CD1c-positive myeloid dendritic cell (primary cell): Measurements from ENCODE around the gene PRPF4.

Experiments used
- DNase-seq: peaks from one replicate; pipeline ENCODE4 v3.0.0-alpha.2; 2016; ENCODE audit errors: extremely low spot score

Gene PRPF4

DNA sequence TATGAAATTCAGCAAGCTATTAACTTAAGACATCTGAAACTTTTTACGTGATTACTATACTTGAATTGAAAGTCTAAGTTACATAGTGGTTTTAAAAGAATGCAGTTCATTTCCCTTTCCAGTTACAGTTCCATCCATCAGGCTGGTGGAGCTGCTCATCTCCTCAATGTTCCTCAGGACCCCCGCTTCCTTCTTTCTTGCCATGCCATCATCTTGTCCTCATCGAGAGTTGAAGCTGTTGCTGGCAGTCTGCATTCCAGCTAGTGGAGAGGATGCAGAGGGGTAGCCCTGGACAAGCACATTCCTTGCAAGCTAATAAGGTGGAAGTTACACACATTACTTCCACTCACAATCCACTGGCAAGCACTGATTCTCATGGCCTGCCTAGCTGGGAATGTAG, 36.5 kb downstream of the PRPF4 start:
- DNase-seq: no peak

DNA sequence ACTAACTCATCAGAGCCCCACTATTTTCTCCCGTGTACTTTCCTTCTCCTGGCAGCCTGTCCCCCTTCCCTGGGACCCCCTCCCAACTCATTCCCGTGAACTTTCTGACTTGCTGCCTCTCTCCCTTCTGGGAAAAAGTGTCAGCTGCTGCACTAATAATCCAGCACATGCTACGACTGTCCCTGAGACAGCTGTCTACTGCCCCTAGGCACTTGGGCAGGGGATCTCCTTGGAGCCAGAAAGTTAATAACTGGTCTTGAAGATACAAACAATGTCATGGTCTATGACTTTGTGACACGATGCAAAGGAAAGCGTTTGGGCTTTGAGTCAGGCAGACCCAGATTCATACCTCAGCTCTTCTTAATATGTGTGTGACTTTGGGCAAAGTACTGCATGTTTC, 37.8 kb downstream of the PRPF4 start:
- no peak for DNase-seq

DNA sequence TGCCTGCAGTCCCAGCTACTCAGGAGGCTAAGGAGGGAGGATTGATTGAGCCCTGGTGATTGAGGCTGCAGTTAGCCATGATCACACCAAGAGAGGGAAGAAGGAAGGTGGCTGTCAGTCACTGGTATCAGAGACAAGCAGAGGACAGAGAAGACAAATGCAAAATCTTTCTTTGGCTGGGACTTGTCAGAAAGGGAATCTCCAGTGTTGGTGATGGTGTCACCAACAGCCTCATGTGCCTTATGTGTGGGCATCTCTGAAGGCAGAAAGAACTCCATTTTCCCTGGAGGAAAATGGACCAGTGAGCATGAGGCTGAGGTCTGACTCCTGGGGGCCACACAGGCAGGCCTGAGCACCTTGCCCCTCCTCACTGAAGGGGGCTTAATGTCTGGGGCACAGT, 39.8 kb downstream of the PRPF4 start:
- DNase-seq: no peak

DNA sequence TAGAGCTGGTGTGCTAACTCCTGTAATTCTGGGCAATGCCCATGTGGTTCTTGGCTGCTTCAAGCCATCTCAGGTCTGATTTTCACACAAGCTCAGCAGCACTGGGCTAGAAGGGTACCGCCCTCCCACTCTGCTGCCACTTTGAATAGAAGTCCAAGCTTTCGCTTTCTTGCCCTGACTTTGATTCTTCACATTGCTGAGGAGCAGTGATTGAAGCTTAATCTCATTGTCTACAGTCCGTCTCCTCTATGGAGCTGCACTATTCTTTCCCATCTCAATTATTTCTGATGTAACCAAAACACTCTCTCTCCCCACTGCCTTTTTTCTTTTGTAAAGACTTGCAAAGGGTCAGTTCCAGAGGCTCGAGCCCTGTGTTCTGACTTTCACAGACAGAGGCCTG, 40.6 kb downstream of the PRPF4 start:
- DNase-seq: no peak

DNA sequence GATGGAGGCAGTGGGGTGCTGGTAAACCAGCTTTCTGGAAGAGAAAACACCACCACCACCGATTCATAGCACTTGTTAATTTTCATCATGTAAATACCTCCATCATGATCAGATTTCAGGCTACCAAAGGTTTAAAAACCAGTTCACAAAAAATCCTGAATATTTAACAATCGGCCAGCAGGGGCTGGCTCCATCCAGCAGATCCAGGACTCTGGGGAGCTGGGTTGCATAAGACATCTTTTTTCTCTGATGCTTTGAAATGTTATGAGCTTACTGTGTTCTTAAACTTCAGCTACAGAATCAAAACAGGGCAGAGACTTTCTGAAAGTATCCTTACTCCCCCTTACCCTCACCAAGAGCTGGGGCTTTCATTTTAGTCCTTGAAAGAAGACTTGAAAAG, 42.3 kb downstream of the PRPF4 start:
- DNase-seq: no peak

DNA sequence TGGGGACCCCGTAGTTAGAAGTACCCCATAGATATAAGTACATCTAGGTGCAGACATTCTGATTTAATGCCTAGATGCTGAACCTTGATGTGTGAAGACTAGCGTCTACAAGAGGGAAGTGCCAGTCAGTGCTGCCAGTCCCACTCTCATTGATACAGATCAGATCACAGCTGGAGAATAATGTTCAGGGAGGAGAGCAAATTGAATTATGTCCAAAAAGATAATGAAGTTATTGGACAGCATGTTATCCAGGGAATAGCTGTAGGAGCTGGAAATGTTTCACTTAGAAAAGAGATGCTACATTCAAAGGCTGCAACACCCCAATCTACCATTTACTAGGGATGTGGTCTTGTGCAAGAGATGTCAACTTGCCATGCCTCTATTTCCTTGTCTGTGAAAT, 43.6 kb downstream of the PRPF4 start:
- no peak for DNase-seq

DNA sequence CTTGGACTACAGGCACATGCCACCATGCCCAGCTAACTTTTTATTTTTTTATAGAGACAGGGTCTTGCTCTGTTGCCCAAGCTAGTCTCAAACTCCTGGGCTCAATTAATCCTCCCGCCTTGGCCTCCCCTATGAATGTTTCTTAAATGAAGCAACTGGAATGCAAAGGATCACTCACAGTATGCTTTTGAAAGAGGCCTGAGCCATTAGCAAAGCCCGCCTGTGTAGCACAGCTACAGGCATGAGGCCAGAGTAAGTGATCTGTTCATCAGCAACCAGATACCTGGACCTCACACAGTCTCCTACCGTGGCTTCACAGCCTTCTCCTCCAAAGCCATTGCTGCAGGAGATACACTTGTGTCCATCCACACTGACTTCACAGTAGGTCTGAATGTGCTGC, 44.6 kb downstream of the PRPF4 start:
- DNase-seq: no peak

DNA sequence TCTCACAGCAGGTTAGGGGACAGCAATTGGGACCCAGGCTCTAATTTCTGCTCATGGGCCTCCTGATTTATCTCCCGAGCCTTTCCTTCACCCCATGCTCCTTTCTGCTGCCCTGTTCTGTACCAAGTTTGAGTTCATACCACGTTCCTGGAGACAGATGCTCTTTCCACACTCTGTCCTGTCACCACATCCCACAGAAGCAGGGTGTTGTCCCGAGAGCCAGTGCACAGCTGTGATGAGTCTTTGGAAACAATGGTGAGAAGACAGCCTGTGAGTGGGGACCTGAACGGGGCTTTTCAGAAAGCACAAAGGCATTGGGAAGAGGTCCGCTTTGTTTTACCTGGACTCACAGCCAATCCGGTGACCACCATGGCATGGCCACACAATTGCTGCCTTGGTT, 47.2 kb downstream of the PRPF4 start:
- no peak for DNase-seq

DNA sequence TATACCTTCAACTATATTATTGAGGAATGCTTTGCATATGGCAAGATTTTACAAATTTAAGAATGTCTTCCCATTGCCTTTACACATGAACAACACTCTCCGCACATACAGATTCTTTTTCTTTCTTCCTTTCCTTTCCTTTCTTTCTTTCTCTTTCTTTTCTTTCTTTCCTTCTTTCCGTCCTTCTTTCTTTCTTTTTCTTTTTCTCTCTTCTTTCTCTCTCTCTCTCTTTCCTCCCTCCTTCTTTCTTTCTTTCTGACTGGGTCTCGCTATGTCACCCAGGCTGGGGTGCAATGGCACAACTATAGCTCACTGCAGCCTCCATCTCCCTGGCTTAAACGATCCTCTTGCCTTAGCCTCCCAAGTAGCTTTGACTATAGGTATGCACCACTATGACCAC, 50.8 kb downstream of the PRPF4 start:
- no peak for DNase-seq

DNA sequence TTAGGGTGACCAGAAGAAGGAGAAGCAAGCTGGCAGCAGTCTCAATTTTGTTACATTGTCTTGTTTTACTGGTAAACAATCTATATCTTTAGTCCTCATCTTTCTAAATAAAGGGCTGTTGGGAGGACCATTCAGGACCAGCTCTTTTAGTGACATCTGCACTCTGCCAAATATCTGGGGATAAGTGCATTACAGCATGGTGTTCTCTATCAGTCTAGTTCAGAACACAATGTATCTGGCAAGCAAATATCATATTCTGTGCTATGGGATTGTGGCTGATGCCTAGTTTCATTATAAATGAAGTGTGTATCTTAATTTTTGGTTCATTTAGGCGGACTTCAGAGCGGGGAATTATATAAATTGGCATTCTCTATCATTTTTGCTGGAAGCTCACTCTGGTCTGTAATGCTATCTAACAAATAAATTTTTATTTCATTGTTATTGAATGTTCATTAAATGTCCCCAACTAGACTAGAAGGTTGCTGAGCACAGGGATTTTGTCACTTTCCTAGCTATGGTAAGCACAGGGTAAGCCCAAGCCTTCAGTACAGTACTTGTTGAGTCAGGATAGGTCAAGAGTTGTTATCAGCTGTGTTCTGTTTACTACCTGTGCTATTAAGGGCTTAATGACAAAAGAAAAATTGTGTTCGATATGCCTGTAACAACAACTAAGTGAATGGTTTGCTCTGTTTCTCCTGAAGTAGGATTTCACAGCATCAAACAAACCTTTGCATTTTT, 52.8 kb downstream of the PRPF4 start:
- DNase-seq: no peak

DNA sequence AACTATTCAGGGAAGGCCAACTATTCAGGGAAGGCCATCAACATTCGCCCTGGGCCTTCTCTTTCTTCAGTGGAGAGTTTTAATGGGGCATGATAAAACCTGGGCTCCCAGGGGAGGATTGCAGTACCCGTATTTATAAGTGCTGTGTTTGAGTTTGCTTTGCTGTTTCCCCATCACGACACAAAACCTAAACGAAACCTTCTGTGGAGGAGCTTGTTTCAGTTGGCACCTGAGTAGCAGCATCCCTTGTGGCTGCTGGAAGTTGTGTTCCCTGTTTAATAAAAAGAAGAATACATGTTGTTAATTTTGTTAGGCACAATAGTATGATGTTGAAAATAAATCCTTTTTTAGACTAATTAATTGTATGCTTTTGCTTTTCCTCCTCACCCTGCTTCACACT, 56.3 kb downstream of the PRPF4 start:
- no peak for DNase-seq

DNA sequence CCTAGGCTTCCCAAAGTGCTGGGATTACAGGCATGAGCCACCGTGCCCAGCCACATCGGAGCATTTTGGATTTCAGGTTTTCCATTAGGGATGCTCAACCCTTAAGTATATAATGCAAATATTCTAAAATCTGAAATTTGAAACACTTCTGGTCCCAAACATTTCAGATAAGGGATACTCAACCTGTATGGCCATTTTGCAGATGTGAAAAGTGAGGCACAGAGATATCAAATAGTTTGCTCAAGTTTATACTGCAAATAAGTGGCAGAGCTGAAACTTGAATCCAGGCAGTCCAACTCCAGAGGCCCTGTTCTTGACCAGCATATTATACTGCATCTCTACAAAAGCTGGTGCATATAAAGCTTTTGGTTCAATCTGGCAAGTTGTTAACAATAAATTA, 62.3 kb downstream of the PRPF4 start:
- no peak for DNase-seq

DNA sequence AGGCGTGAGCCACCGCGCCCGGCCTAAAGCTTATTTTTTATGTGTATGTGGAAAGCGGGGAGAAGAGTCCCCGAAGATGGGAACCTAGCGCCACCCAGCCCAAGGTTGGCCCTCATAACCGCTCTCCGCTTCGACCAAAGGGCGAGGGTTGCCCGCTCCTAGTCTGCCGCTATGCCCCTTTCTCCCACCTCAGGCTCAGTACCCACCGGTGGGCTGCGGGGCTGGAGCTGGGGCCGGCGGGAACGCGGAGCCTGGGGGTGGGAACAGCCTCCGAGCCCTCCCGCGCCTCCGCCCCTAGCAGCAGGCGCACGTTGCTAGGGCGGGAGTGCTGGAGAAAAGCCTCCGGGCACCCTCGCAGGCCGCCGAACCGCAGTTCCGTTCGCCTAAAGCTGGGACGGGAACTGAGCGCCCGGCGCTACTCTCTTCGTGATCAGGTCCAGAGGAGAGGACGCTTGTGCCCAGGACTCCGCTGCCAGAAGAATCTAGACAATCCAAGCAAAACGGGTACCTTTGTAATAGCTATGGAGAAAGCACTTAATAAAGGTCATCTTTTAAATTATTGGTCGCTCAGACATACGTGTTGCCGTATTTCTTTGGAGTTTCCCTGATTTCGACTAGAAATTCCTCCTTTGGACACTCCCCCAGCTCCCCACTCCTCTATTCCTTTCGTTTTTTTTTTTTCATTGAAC, 64.7 kb downstream of the PRPF4 start, which contains the start of gene WDR31:
Gene WDR31, minus strand, starts transcription at position 265 of the 689 bp plus-strand sequence. CDS start 8,253 bp downstream, outside the sequence.
- peak; percentile 89 for DNase-seq

DNA sequence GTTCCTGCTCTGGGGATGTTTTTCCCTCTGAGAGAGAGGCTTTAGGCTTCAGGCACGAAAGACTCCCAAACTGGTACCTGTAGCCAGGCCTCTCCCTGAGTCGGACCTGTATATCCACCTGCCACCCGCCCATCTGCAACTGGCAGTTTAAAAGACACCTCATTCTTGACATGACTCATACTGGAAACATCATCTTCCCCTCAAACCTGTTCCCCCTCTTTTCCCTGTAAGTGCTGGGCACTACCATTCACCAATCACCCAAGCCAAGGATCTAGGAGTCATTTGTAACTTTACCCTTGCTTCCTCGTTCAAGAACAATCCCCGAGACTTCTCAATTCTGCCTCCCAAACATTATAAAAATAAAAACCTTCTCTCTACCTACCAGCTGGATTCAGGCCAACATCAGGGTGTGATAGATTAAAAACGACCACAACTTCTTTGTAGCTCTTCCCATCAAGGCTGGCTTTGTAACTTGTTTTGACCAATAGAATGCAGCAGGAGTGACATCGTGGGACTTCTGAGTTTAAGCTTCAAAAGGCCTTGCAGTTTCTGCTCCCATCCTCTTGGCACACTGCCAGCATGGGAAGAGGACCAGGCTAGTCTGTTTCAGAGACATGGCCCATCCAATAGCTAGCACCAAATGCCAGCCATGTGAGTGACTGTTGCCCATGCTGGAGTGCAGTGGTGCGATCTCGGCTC, 66.4 kb downstream of the PRPF4 start:
- no peak for DNase-seq
